GM21529 (cell line): Measurements from ENCODE around the gene PDE8B.

Experiments used
- ATAC-seq: cut with Tn5 transposase; IDR thresholded peaks from one replicate; pipeline ENCODE4 v1.9.1; 2021; ENCODE audit not compliant: unreplicated experiment

The PDE8B gene

DNA sequence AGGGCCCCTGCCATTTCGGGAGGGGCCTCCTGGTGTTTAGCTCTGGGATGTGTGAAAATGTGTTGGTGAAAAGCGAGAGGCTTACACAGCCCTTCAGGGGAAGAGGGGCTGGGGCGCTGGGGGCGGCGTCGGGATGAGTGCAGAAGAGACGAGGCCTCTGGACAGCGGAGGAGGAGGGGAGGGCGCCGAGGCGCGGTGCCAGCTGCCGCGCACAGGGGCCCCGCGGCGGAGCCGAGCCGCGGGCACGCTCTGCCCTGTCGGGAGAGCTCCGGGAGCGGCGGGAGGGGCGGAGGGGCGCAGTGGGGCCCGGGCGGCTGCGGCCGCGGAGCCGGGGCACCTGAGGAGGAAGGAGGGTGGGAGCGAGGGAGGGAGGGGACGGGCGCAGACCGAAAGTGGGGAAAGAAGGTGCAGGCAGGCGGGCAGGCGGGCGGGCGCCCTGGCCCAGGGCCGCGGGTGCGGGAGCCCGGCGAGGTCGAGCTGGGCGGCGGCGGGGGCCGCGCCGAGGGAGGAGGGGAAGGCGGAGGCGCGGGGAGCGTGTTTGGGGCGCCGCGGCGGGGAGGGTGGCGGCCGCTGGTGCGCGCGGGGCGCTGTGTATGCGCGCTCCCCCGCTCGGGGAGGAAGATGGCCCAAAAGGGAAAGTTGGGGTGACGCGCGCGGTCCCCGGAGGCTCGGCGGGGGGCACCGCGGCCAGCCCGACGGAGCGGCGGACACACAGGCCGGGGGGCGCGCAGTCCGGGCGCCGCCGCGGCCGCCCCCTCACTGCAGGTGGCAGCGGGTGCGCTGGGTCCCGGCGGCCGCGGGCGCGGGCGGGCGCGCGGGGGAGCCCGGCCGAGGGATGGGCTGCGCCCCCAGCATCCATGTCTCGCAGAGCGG, at the start of gene PDE8B:
TSS of gene PDE8B (plus strand) at position 590 of the 873 bp plus-strand sequence. CDS start at position 836, 246 bp downstream.
- no peak for ATAC-seq

GRCh38 chr5:77163453-77163852, 47.0 kb upstream of the PDE8B start:
- ATAC-seq, result no peak

- ATAC-seq, result no peak
These were observed 43.4 kb upstream of the PDE8B start for GRCh38 chr5:77167063-77167462.

- no peak for ATAC-seq
These were observed 42.8 kb upstream of the PDE8B start for GRCh38 chr5:77167695-77168121.

GRCh38 chr5:77168161-77168878, 42.2 kb upstream of the PDE8B start:
- no peak for ATAC-seq

DNA sequence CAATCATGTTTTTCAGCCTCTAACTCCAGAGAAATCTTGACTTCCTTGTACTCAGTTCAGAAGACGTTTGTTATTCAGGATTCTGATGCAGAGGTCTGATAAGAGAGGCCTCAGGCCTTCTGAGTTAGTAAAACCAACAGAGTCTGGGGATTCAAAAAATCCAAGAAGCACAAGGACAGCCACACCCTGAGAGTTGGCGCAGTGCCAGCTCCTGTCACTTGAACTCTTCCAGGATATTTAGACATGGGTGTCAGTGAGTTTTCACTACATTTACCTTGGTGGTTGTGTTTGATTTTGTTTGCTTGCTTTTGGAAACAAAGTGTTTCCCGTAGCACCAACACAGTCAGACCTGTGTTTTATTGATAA, 41.6 kb upstream of the PDE8B start:
- no peak for ATAC-seq

DNA sequence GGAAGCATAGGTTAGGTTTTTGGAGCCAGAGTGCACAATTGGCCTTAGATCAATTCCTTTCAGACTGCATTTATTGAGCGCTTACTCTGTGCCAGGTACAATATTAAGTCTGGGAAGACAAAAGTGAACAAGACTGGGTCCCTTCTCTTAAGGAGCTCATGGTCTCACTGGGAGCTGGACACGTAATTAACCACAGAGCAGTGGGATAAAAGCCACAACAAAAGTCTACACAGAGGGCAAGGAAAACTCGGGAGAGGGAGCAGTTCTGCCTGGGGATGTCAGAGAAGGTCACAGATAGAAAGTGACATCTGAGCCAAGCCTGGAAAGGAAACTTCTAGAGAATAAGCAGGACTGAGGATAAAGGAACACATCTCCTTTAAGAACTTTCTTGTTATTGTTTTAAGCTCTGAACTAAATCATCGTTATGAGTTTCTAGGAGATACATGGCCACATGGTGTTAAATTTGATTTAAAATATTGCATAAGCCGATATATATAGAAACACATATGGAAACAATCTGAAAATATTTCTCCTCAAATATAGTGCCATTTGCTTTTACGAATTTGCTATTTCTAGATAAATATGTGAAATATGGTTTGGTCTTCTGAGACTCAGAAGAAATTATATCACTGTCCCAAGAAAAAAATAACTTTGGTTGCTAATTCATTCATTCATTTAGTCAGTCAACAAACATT, 40.1 kb upstream of the PDE8B start:
- ATAC-seq, result no peak

- ATAC-seq, result no peak
These were observed 39.2 kb upstream of the PDE8B start for GRCh38 chr5:77171141-77171910.

GRCh38 chr5:77172713-77173328, 37.7 kb upstream of the PDE8B start:
- ATAC-seq, result no peak

DNA sequence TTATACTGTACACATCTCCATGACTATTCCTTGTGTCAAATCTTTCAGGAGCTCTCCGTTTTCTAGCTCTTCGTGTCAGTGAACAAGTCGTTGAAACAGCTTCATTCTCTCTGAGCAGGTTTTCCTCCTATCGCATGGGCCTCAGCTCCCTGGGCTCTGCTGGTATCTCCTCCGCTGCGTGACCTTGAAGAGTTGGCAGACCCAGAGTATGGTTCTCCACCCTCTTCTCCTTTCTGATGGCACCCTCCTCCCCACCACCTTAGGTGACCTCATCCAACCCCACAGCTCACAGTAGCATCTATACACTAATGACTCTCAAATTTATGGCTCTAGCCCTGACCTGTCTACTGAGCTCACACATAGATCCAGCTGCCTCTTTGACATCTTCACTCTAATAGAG, 36.0 kb upstream of the PDE8B start:
- ATAC-seq, result no peak

- no peak for ATAC-seq
These were observed 35.2 kb upstream of the PDE8B start for GRCh38 chr5:77175231-77175630.

- no peak for ATAC-seq
These were observed 34.1 kb upstream of the PDE8B start for GRCh38 chr5:77176429-77176828.

DNA sequence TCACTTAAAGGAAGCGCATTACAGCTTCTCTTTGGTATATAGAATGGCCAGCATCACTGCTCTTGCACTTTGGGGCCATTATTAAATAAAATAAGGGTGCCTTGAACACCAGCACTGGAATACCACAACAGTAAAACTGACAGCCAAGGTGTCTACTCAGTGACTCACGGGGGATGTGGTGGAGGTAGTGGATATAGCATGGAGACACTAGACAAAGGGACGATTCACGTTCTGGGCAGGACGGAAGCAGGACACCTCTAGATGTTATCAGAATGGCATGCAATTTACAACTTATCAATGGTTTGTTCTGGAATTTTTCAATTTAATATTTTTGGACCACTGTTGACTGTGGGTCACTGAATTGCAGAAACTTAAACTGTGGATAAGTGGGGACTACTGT, 32.9 kb upstream of the PDE8B start:
- ATAC-seq, result no peak

DNA sequence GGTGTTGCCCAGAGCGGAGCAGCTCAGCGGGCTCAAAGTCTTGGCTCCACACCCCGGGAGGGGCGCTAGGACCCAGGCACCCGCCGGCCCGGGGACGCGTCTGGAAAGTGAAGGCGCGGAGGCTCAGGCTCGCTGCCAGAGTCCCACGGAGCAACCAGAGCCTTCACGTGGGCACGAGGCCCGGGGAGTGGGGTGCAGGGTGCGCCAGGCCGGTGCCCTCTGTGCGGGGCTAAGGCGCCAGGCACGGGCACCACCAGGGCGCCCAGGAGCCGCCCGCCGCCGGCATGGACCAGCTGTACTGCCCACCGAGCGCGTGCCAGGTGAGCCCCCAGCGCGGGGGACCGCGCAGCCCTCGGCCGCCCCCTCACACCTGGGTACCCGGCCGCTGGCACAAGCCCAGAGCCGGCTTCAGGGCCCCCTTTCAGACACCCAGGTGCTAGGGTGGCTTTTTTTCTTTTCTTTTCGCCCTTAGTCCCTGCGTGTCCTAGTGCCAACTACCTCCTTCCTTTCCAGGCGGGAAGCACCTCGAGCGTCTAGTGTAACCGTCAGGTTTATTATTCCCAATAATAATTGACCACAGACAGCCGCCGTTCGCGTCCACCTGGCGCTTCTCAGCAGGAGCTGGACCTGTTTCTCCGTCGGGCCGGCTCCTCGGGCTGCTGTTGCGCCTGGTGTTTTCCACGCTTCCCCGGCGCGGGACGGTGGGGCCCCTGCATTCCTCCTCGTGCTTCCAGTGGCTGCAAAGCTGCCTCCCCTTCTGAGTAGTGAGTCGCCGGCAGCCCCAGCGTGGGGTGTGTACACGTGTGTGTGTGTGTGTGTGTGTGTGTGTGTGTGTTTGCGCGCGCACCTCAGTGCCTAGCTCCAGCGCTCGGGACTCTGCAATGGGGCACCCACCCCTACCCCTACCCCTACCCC, 30.1 kb upstream of the PDE8B start:
- no peak for ATAC-seq

- ATAC-seq, result no peak
These were observed 29.3 kb upstream of the PDE8B start for GRCh38 chr5:77181173-77181572.

GRCh38 chr5:77181596-77182304, 28.7 kb upstream of the PDE8B start:
- no peak for ATAC-seq

DNA sequence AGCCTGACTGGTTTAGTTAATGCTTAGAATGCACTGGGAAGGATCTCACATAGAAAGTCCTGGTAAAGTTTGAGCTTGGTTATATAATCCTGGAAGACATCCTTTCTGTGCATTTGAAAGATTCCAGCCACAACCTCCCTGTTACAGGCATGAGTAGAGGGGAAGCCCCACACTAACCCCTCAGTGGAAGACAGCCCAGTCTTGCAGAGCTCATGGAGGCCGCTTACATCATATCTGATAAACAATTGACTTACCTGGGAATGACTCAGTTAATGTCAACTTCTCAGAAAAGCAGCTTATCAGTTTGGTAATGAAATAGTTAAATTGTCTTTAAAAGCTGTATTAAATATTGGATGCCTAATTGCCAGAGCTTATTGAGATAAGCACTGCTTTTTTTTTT, 28.1 kb upstream of the PDE8B start:
- ATAC-seq, result no peak

GRCh38 chr5:77186652-77187370, 23.7 kb upstream of the PDE8B start:
- no peak for ATAC-seq
